Muscle of leg (tissue), 11 donors: ENCODE results near the gene RHBDF1. TPM values are rescaled to one million over a fixed set of nuclear protein-coding genes. Genes with fewer than 3 reads are reported as not detected.

Experiments
- DNase-seq: peaks from one replicate; pipeline ENCODE4 v3.0.0; 2013
- H3K27ac ChIP-seq: one replicate; pipeline ENCODE4 v1.5.1; 2013; ENCODE audit warnings: mild to moderate bottlenecking, low read length, control low read depth
- H3K27me3 ChIP-seq: one replicate; pipeline ENCODE4 v1.6.1; 2013; ENCODE audit warnings: low read length; ENCODE audit not compliant: control insufficient read depth, insufficient read depth
- H3K36me3 ChIP-seq: one replicate; pipeline ENCODE4 v1.6.1; 2013; ENCODE audit warnings: low read length; ENCODE audit not compliant: control insufficient read depth, insufficient read depth
- H3K4me1 ChIP-seq: one replicate; pipeline ENCODE4 v1.6.1; 2013; ENCODE audit warnings: low read length; ENCODE audit not compliant: control insufficient read depth, insufficient read depth
- H3K4me3 ChIP-seq: one replicate; pipeline ENCODE4 v1.5.1; 2013; ENCODE audit warnings: low read length, control low read depth
- H3K9me3 ChIP-seq: replicated peaks from 2 replicates; pipeline ENCODE4 v1.6.1; 2013; ENCODE audit warnings: low read depth, low read length; ENCODE audit not compliant: control insufficient read depth
- WGBS: methylation state at CpG from one replicate; pipeline ENCODE4 v1.1.5; 2013; ENCODE audit warnings: missing lambda C conversion rate; ENCODE audit not compliant: insufficient coverage; 5-methylcytosine and 5-hydroxymethylcytosine counted together
- polyA plus RNA-seq, 8 donors: library from polyadenylated mRNA; unstranded; fragments of 120-200 nt; gene quantifications; one replicate each; pipeline versions ENCODE4 v1.2.1 to v1.2.3, GENCODE V29; 2013; ENCODE audit warnings: inconsistent platforms in 1 of 8, low replicate concordance in 1 of 8; ENCODE audit not compliant: insufficient read length in 8 of 8, insufficient read depth in 1 of 8
- total RNA-seq: library from RNA; stranded (reverse); fragments of 120-200 nt; gene quantifications from one replicate; pipeline ENCODE4 v1.2.4, GENCODE V29; 2013

Gene RHBDF1
- total and polyA plus RNA-seq, 9 donors, result 20.6 to 53.3 (median 46.2) TPM

DNA sequence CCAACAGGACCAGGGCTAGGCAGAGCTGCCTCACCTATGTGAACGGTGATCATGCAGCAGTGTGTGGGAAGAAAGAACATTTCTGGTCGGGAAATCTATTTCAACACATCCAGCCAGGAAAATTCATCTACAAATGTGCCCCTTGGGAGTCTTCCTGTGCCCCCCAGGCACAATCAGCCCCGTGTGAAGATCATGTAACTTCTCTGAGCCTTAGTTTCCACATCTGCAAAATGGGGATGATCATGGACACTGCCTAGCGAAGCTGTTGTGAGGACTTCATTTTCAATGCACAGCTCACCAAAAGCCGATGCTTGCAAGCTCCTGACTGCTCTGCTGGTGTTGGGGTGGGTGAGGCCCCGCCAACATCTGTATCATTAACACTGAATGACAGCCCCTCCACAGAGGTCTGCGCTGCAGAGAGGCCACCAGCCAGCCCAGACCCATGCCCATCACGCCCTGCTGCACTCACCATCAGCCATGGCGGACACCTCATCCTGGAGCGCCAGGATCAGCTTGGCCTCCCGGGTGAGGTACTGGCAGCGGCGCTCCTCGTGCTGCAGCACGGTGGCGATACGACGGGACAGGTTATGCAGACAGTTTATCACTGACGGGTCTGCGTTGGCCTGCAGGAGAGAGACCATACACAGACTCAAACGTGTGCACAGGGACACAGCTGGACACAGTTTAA lies 39.9 kb upstream of the RHBDF1 start:
- Histone ChIP-seq H3K4me1 (no peaks in the 10 kb centered on the region), H3K36me3 (peaks cover 54% of the 10 kb centered on the region), H3K27ac (no peak overlapping the region), H3K9me3 (no peaks in the 10 kb centered on the region), H3K27me3 (no peaks in the 10 kb centered on the region), H3K4me3 (no peak overlapping the region)
- no peak for DNase-seq
- 89% methylated on average over 15 of the region's 21 CpGs for WGBS

DNA sequence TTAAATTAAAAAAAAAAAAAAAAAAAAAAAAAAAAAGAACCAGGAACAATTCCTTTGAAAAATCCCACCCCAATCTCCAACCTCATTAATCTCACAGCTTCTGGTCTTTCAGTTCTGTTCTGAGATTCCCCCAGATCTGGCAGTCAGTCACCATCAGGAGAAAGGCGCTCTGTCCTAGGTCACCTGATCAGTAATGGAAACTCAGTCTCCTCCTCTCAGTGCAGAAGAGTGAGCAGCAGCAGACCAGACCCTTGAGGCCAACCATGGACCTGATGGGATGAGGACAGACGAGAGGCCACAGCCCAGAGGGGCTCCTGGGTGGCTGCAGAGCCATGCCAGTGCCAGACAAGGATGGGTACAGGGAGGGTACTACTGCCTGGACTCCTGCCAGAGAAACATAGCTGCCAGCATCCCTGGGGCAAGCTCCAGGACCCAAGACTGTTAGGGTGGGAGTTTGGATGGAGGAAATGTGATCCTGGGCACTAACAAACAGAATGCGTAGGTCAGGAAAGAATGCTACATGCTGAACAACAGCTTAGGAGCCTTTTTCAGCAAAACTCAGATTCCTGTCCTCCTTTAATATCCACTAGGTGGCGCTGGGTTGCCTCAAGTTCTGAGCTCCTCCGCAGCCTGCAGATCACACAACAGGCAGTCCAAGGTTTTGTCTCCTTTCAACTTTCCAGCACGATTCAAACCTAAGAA lies 34.3 kb upstream of the RHBDF1 start:
- H3K4me3 ChIP-seq, result no peak overlapping the region
- no peaks in the 10 kb centered on the region for H3K9me3 ChIP-seq
- no peak overlapping the region for H3K27ac ChIP-seq
- peak; percentile 89 for DNase-seq
- H3K27me3 ChIP-seq, result no peaks in the 10 kb centered on the region
- 12% methylated on average over 5 of the region's 6 CpGs for WGBS
- peaks cover 16% of the 10 kb centered on the region for H3K4me1 ChIP-seq
- H3K36me3 ChIP-seq, result peaks cover 50% of the 10 kb centered on the region

DNA sequence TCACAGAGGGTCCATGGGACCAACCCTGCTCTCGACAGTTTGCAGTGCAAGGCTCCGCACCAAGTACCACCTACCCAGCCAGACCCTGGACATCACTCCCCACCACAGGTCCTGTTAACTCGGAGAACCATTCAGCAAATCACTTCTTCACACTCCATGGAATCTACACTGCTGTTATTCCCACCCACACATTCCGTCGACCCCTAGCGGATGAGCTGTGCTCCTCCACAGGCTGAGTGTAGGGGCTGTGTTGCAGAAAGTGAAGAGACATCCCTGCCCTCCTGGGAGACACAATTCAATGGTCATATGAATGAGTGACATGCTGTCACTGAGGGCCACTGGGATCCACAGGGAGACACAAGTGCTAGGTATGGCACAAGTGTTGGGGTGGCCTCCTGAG lies 33.1 kb upstream of the RHBDF1 start:
- DNase-seq, result no peak

DNA sequence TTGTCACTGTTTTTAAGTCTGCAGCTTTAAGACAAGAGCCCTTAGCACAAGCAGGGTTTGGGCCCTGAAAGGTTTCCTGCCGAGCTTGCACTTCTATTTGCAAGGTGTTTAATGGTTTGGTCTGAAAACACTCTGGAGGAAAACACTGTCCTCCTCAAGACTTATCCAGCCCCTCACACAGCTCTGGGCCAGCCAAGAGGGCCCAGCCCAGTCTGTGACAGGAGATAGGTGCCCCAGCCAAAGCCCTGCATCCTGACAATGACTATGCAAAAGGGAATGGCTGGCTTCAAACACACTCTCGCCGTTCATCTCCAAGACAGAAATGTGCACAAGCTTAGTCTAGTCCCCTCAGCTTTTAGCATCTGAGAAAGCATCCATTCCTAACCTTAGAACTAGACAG lies 32.5 kb upstream of the RHBDF1 start:
- Histone ChIP-seq H3K9me3 (no peaks in the 10 kb centered on the region), H3K4me3 (no peak overlapping the region), H3K36me3 (peaks cover 51% of the 10 kb centered on the region), H3K4me1 (peaks cover 20% of the 10 kb centered on the region), H3K27ac (no peak overlapping the region), H3K27me3 (no peaks in the 10 kb centered on the region)
- DNase-seq, result no peak
- 73% methylated on average over 2 of the region's 3 CpGs for WGBS

More for the DNA sequence above, 33.1 kb upstream of the RHBDF1 start:
- Histone ChIP-seq H3K27ac (no peak overlapping the region), H3K4me3 (no peak overlapping the region), H3K36me3 (peaks cover 50% of the 10 kb centered on the region), H3K27me3 (no peaks in the 10 kb centered on the region), H3K4me1 (peaks cover 20% of the 10 kb centered on the region), H3K9me3 (no peaks in the 10 kb centered on the region)
- WGBS, result 100% methylated on average over 2 of the region's 6 CpGs

DNA sequence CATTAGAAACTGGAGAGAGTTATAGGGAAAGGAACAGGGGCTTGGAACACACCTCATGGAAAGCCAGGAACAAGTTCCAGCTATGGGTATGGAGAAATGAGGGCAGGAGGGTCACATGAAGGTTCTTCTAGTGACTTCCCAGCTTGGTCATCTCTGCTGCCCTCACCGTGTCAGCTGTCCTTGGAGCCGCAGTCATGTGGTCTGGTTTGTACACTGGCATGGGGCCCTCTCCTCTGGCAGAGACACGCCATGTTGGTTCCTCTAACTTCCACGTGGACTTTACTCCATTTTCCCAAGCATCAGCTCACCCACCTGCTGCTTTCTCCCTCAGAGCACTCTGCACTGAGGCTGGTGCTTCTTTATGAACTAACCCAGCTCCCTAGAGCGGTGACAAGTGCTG lies 31.9 kb upstream of the RHBDF1 start:
- DNase-seq, result no peak
- Histone ChIP-seq H3K9me3 (no peaks in the 10 kb centered on the region), H3K4me3 (no peak overlapping the region), H3K36me3 (peaks cover 48% of the 10 kb centered on the region), H3K4me1 (peaks cover 20% of the 10 kb centered on the region), H3K27me3 (no peaks in the 10 kb centered on the region), H3K27ac (no peak overlapping the region)
- WGBS, result 89% methylated on average over 5 of the region's 5 CpGs

DNA sequence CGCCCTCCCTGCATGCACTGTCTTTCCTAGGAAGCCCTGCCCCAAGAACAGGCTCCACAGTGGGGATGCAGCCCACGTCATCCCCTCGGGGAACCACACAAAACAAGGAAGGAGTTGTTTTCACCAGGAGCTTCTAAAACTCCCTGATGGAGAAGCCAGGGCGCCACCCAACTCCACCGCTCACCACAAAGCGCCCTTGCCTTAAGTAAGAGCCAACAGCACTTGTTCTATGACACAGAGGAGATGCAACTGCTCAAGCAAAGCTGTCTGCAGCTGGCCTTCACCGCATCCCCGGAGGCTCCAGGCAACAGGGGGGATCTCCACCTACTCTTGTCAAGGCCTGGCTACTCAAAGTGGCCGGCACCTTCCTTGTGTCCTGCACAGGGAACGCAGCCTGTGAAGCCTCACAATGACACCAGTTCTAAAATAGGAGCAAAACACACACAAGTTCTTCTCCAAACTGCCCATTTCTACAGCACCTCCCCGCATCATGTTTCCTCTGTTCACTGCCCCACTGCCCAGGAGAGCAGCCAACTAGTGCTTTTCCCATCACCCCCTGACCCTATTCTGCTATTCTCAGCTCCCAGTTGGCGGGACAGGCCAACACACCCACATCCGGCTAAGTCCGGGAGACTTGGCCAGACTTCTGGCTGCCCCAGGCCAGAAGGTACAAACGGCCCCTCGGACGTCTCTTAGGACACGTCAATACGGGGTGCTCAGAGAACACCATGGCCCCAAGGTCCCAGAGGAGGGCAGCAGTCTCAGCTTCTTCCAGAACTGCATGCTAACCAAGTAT lies 29.8 kb upstream of the RHBDF1 start:
- no peaks in the 10 kb centered on the region for H3K27me3 ChIP-seq
- peaks cover 23% of the 10 kb centered on the region for H3K4me1 ChIP-seq
- H3K4me3 ChIP-seq, result no peak overlapping the region
- peak; percentile 57 for DNase-seq
- peak overlapping the region; percentile 25 for H3K27ac ChIP-seq
- peaks cover 58% of the 10 kb centered on the region for H3K36me3 ChIP-seq
- no peaks in the 10 kb centered on the region for H3K9me3 ChIP-seq
- 71% methylated on average over 18 of the region's 19 CpGs for WGBS

DNA sequence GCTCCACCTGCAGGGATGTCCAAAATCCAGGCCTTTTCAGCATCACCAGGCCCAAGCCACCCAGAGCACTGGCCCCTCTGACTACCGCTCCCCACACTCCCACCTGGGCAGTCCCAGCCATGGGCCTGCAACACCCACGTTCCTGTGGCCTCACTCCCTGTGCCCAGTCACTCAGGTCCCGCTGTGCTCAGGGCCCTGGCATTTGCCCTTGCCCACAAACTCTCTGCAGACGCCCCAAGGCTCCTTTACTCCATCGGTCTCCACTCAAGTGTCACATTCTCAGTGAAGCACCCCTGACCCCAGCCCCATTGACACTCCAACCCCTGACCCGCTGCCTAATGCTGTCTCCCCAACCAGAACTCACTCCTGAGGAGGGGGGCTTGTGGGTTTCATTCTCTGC lies 29.2 kb upstream of the RHBDF1 start:
- H3K27me3 ChIP-seq, result no peaks in the 10 kb centered on the region
- no peak overlapping the region for H3K27ac ChIP-seq
- H3K36me3 ChIP-seq, result peaks cover 55% of the 10 kb centered on the region
- peaks cover 28% of the 10 kb centered on the region for H3K4me1 ChIP-seq
- no peak for DNase-seq
- 87% methylated on average over 3 of the region's 6 CpGs for WGBS
- H3K9me3 ChIP-seq, result no peaks in the 10 kb centered on the region
- H3K4me3 ChIP-seq, result no peak overlapping the region

DNA sequence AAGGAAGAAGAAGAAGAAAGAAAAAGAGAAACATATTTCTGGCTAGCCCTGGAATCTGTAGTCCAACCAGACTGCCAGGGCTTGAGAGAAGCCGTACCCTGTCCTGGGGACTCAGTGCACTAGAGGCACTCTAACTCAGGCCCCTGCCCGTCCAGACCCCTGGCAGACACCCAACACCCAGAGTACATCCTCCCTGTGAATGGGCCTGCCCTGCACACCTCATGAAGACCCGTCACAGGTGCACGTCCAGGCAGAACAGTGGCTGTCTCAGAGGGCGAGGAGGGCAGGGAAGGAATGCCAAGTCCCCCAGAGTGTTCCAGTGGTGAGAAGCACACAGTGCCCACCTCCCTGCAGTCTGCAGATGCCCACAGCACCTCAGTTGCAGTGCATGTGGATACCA lies 28.6 kb upstream of the RHBDF1 start:
- Histone ChIP-seq H3K36me3 (peaks cover 60% of the 10 kb centered on the region), H3K9me3 (no peaks in the 10 kb centered on the region), H3K27me3 (no peaks in the 10 kb centered on the region), H3K27ac (no peak overlapping the region), H3K4me3 (no peak overlapping the region), H3K4me1 (peaks cover 29% of the 10 kb centered on the region)
- DNase-seq, result peak; percentile 16
- 91% methylated on average over 4 of the region's 5 CpGs for WGBS

DNA sequence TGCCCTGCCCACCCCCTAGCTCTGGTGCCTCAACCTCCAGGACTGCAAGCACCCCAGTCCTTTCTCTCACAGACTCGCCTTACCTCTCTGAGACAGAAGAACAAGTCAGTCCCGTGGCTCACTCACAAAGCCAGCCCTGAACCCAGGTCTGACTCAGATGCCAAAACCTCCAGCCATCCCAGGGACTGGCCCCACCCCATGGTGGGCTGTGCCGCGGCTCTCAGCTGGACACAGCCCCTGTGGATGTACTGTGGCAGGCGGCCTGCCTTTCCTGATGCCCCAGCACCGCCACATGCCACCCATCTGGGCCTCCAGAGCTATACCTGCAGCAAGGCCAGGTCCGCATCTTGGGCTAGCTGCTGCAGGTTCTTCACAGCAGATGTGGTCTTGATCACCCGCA lies 25.4 kb upstream of the RHBDF1 start:
- H3K4me3 ChIP-seq, result no peak overlapping the region

DNA sequence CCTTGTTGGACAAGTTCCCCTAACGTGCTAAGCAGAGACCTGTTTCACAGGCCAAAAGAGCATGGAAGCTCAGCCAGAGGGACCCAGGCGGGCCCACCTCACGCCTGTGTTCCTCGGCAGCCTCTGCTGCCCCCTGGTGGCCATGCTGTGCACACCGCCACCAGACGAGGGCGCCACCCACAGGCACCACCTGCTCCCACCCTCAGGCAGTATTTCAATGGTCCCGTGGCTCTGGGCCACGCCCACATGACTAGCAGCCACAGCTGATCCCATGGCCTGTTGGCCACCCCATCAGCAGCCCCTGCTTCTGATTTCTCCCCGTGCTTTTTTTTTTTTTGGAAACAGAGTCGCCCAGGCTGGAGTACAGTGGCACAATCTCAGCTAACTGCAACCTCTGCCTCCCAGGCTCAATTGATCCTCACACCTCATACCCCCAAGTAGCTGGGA lies 24.5 kb upstream of the RHBDF1 start:
- Histone ChIP-seq H3K27ac (no peak overlapping the region), H3K4me3 (no peak overlapping the region), H3K9me3 (no peaks in the 10 kb centered on the region), H3K36me3 (peaks cover 62% of the 10 kb centered on the region), H3K4me1 (peaks cover 18% of the 10 kb centered on the region), H3K27me3 (no peaks in the 10 kb centered on the region)
- DNase-seq, result peak; percentile 89
- 6% methylated on average over 11 of the region's 11 CpGs for WGBS

More for the DNA sequence above, 25.4 kb upstream of the RHBDF1 start:
- H3K27ac ChIP-seq, result no peak overlapping the region
- H3K4me1 ChIP-seq, result peaks cover 25% of the 10 kb centered on the region
- DNase-seq, result peak; percentile 10
- peaks cover 58% of the 10 kb centered on the region for H3K36me3 ChIP-seq
- 86% methylated on average over 8 of the region's 8 CpGs for WGBS
- no peaks in the 10 kb centered on the region for H3K9me3 ChIP-seq
- no peaks in the 10 kb centered on the region for H3K27me3 ChIP-seq
